DND-41 (cell line): ENCODE results near the gene CD34.

Experiments used
- EZH2 ChIP-seq: IDR thresholded peaks from 3 replicates; pipeline ENCODE4 v1.6.1; 2012; ENCODE audit warnings: borderline replicate concordance, low read depth, mild to moderate bottlenecking, moderate library complexity, low read length, inconsistent platforms; ENCODE audit not compliant: severe bottlenecking
- TF ChIP-seq, protein P1 (sequence below): IDR thresholded peaks from 2 replicates; pipeline ENCODE4 v1.5.1; 2012; ENCODE audit warnings: borderline replicate concordance, low read length, moderate library complexity, mild to moderate bottlenecking; ENCODE audit not compliant: poor library complexity, severe bottlenecking; ENCODE audit errors: extremely low read depth

- TF ChIP-seq, protein P1, sequence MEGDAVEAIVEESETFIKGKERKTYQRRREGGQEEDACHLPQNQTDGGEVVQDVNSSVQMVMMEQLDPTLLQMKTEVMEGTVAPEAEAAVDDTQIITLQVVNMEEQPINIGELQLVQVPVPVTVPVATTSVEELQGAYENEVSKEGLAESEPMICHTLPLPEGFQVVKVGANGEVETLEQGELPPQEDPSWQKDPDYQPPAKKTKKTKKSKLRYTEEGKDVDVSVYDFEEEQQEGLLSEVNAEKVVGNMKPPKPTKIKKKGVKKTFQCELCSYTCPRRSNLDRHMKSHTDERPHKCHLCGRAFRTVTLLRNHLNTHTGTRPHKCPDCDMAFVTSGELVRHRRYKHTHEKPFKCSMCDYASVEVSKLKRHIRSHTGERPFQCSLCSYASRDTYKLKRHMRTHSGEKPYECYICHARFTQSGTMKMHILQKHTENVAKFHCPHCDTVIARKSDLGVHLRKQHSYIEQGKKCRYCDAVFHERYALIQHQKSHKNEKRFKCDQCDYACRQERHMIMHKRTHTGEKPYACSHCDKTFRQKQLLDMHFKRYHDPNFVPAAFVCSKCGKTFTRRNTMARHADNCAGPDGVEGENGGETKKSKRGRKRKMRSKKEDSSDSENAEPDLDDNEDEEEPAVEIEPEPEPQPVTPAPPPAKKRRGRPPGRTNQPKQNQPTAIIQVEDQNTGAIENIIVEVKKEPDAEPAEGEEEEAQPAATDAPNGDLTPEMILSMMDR, result no peak
- no peak for TF ChIP-seq EZH2
These were observed 17.0 kb downstream of the CD34 start for GRCh38 chr1:207893737-207894582.
